GM21360 (cell line): ENCODE results near the gene JKAMP.
A peak's percentile ranks its signal among the peaks of the same experiment; 100 is the strongest.
"Not testable (repeated sequence)": the region's sequence is repeated elsewhere in the genome, so short reads cannot be mapped to it uniquely, and the experiment has no call there.

Source experiments
- ATAC-seq: cut with Tn5 transposase; IDR thresholded peaks from one replicate; pipeline ENCODE4 v1.9.1; 2021; ENCODE audit warnings: mild to moderate bottlenecking, moderate library complexity; ENCODE audit not compliant: unreplicated experiment

Gene JKAMP, protein sequence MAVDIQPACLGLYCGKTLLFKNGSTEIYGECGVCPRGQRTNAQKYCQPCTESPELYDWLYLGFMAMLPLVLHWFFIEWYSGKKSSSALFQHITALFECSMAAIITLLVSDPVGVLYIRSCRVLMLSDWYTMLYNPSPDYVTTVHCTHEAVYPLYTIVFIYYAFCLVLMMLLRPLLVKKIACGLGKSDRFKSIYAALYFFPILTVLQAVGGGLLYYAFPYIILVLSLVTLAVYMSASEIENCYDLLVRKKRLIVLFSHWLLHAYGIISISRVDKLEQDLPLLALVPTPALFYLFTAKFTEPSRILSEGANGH

GRCh38 chr14:59483819-59484638 lies at the start of gene JKAMP, which contains the start of gene L3HYPDH:
JKAMP (plus strand) TSS chr14:59484517; CDS start chr14:59484590, 73 bp downstream.
L3HYPDH (minus strand) TSS chr14:59484408; CDS start chr14:59484316, 92 bp downstream.
- ATAC-seq, result peak; percentile 88

GRCh38 chr14:59435101-59435500 lies 49.2 kb upstream of the JKAMP start:
- ATAC-seq, result no peak

DNA sequence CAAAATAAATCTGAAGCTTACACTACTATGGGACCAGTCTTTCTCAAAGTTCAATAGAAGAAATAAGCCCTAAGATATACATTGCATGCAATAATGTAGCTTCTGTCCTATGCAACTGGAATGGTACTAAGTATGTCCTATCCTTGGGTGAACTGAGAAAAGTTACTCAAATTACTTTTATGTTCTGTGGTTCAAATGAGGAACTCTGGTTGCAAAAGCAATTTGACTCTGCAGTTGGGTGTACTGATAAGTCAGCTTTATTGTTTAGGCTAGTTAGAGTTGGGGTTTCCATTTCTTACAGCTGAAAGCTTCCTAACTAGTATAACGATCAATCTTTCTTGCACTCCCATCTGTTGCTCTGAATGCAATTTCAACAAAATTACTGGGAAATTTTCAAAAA lies 48.3 kb upstream of the JKAMP start:
- no peak for ATAC-seq

GRCh38 chr14:59438195-59438647 lies 46.1 kb upstream of the JKAMP start:
- no peak for ATAC-seq

- ATAC-seq, result no peak
Observed at GRCh38 chr14:59439256-59439965, 44.9 kb upstream of the JKAMP start.

- ATAC-seq, result not testable (repeated sequence)
Observed at GRCh38 chr14:59448673-59449072, 35.6 kb upstream of the JKAMP start.

- ATAC-seq, result no peak
Observed at GRCh38 chr14:59450716-59451115, 33.6 kb upstream of the JKAMP start.

- no peak for ATAC-seq
Observed at GRCh38 chr14:59451849-59452248, 32.5 kb upstream of the JKAMP start.

DNA sequence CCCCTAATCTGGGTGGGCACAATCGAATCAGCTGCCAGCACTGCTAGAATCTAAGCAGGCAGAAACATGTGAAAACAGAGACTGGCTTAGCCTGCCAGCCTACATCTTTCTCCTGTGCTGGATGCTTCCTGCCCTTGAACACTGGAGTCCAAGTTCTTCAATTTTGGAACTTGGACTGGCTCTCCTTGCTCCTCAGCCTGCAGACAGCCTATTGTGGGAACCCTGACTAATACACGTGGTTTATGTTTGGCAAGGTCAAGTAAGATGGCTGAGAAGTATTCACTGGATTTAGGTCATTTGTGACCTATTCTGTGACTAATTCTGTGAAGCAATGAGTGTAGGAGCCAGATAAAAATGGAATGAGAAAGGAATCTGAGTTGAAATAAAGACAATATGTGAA lies 30.2 kb upstream of the JKAMP start:
- no peak for ATAC-seq

GRCh38 chr14:59455411-59455810 lies 28.9 kb upstream of the JKAMP start:
- no peak for ATAC-seq

- no peak for ATAC-seq
Observed at GRCh38 chr14:59458486-59458885, 25.8 kb upstream of the JKAMP start.

DNA sequence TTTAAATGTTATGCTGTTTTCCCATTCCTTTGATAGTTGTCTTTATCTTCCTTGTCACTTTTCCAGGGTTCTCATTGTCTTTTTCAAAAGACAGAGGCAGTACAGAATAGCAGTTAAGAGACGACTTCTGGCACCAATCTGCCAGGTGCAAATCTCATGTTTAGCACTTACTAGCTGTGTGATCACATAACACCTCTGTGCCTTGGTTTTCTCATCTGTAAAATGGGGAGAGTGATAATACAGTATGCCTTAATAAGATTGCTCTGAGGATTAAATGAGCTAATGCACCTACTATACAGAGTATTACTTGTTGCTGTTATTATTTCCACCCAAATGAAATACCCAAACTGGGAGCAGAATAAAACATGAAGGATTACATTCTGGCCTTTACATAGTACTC lies 23.9 kb upstream of the JKAMP start:
- no peak for ATAC-seq

DNA sequence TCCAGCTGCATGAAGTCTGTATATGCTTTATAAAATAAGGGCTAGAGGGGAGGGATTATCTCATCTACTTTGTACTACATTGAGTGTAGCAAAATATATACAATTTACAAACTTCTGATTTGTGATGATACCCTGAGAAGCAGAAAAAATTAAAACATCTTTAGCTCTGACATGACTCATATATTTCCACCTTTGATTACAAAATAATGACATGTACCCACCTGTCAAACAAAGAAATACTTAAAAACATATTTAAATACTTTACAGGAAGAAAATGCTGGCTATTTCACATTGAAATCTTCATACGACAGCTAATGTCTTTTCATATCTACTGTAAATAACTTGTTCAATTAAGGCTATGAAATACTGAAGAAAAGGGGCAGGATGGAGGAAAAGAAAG lies 22.4 kb upstream of the JKAMP start:
- ATAC-seq, result no peak

GRCh38 chr14:59463787-59464485 lies 20.4 kb upstream of the JKAMP start:
- no peak for ATAC-seq

- peak; percentile 53 for ATAC-seq
Observed at GRCh38 chr14:59464486-59465315, 19.6 kb upstream of the JKAMP start.

DNA sequence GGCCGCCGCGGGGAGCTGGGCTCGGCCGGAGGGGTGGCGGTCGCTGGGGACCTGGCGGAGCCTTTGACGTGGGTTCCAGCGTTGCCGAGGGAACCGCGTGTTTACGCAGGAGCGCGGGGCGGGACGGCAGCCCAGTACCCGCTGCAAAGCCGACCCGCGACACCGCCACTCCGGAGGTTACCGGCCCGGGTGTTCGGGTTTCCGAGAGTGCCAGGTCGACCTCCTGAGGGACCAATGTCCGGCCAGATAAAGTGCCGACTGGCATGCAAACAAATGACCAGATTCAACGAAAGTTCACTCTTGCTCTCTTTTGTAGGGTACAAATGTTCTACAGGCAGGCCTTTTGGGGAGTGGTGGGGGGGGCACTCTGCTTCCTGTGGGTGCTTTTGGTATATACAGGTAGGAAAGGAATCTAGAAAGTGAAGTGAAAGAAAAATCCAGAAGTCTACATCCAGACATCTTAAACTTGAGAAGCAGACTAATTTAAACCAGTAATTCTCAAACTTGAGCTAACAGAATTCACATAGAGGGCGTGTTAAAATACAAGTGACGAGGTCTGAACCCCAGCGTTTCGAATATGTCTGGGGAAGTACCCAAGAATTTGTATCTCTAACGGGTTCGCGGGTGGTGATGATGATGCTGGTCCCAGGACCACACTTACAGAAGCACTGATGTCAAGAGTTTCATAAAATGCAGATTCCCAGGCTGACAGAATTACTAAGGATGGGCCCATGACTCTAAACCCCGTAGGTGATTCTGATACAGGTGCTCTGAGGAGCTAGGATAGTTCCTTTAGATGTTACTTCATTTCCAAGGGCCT lies 18.8 kb upstream of the JKAMP start, which contains the start of gene GPR135:
GPR135 (minus strand) TSS at position 65 of the 820 bp plus-strand sequence. CDS start 154 bp downstream, outside the sequence.
- ATAC-seq, result peak; percentile 6

DNA sequence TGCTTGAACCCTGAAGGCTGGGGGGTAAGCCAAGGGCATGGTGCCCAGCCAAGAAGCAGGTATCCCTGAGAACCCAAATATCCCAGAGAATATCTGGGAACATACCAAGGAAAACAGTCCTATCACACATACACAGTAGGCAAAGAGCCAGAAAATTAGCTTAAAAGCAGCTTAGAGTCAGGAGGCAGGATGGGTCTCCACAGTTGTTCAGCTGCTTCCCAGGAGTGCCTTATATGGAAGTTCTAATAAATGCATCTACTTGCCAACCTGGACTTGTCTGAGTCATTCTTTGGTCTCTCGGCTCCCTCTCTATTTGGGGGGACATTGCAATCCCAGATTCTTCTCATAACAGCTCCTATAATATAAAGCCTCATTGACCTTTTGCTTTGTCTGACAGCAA lies 10.1 kb upstream of the JKAMP start:
- ATAC-seq, result no peak

GRCh38 chr14:59475709-59476108 lies 8.6 kb upstream of the JKAMP start:
- ATAC-seq, result no peak

DNA sequence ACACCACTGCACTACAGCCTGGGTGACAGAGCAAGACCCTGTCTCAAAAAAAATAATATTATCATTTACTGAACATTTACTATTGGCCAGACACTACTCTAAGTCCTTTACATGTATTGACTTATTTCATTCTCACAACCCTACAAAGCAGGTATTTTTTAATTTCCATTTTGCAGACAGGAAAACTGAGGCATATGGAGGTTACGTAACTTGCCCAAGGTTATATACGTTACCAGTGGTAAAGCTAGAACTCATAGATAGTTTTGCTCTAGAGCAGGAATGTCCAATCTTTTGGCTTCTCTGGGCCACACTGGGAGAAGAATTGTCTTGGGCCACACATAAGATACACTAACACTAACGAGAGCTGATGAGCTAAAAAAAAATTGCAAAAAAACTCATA lies 5.8 kb upstream of the JKAMP start:
- no peak for ATAC-seq
